Mesodermal cell (in vitro differentiated cells): ENCODE data around the gene CDRT15.
"Not testable (repeated sequence)": the region's sequence is repeated elsewhere in the genome, so short reads cannot be mapped to it uniquely, and the experiment has no call there.

Source experiments
- H3K27ac ChIP-seq: 2 replicates; pipeline ENCODE4 v1.7.0; 2013; ENCODE audit warnings: mild to moderate bottlenecking, low read depth, low read length, moderate library complexity; ENCODE audit not compliant: severe bottlenecking
- H3K36me3 ChIP-seq: 2 replicates; pipeline ENCODE4 v1.7.1; 2013; ENCODE audit warnings: mild to moderate bottlenecking, low read length, moderate library complexity; ENCODE audit not compliant: control insufficient read depth, insufficient read depth
- H3K4me1 ChIP-seq: one replicate; pipeline ENCODE4 v1.7.1; 2013; ENCODE audit warnings: mild to moderate bottlenecking, low read length; ENCODE audit not compliant: insufficient read depth, control insufficient read depth, poor library complexity, severe bottlenecking
- H3K4me3 ChIP-seq: 2 replicates; pipeline ENCODE4 v1.7.0; 2013; ENCODE audit warnings: low read length, control low read depth, mild to moderate bottlenecking; ENCODE audit not compliant: insufficient read depth, poor library complexity, severe bottlenecking; ENCODE audit errors: extremely low read depth
- H3K9me3 ChIP-seq: 2 replicates; pipeline ENCODE4 v1.7.1; 2013; ENCODE audit warnings: mild to moderate bottlenecking, low read length, moderate library complexity; ENCODE audit not compliant: control insufficient read depth
- whole genome bisulfite sequencing, 2 experiments: methylation state at CpG; one replicate each; pipeline ENCODE4 v1.1.5; 2013; ENCODE audit warnings: missing lambda C conversion rate in 2 of 2; ENCODE audit not compliant: insufficient coverage in 2 of 2; 5-methylcytosine and 5-hydroxymethylcytosine counted together

The CDRT15 gene

GRCh38 chr17:14201021-14201987 is 35.4 kb downstream of the CDRT15 start:
- Histone ChIP-seq H3K36me3 (peaks cover 3% of the 10 kb centered on the region), H3K27ac (peak overlapping the region; percentile 41), H3K9me3 (no peaks in the 10 kb centered on the region), H3K4me3 (no peak overlapping the region), H3K4me1 (peaks cover 14% of the 10 kb centered on the region)
- WGBS, 2 experiments, result 88 to 98% methylated on average over 7 of the region's 10 CpGs

DNA sequence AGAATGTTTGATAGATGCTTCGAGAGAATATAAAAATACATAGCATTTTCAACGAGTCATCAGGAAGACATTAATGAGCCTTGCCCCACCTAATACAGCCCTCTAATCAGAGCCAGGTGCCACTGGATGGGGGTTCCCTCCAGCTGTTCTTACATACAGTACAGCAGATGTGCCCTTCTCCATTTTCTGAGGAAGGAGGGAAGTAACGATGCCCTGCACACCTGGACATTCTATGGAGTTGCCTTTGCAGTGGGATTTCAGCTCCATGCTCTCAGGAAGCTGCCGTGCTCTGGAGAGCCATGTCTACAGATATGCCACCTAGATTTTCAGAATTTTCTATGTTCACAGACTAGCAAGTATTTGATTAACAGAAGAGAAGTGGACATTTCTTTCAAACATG is 36.3 kb downstream of the CDRT15 start:
- no peak overlapping the region for H3K4me3 ChIP-seq
- 80 to 100% methylated on average over 1 to 2 of the region's 4 CpGs for WGBS, 2 experiments
- H3K9me3 ChIP-seq, result no peaks in the 10 kb centered on the region
- peaks cover 3% of the 10 kb centered on the region for H3K36me3 ChIP-seq
- no peak overlapping the region for H3K27ac ChIP-seq
- peaks cover 14% of the 10 kb centered on the region for H3K4me1 ChIP-seq

- Histone ChIP-seq H3K9me3 (no peaks in the 10 kb centered on the region), H3K4me3 (no peak overlapping the region)
- WGBS, 2 experiments, result 97 to 100% methylated on average over 1 to 5 of the region's 5 CpGs
These were observed 37.1 kb downstream of the CDRT15 start for GRCh38 chr17:14199601-14200000.

DNA sequence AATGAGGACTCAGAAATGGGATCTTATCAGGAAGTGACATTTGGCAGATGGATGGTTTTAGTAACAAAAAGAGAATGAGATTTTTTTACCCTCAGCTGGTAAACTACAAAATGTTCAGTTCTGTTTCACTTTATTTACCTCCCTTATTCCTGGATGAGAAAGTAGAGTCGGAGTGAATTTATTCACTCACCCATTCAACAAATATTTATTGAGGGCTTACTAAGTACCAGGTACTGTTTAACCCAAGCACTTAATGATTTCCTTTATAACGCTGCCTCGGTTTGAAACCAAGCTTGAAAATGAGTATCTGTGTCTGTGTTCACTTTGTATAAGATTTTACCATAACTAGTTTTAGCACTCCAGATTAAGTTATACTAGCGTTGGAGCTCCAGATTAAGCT is 38.1 kb downstream of the CDRT15 start:
- H3K27ac ChIP-seq, result peak overlapping the region; percentile 13
- peaks cover 3% of the 10 kb centered on the region for H3K36me3 ChIP-seq
- H3K4me1 ChIP-seq, result peaks cover 14% of the 10 kb centered on the region
- WGBS, 2 experiments, result 100% methylated on average over 1 of the region's 4 CpGs; no CpG with 5 or more reads in 1 of the 2 experiments
- H3K4me3 ChIP-seq, result no peak overlapping the region
- no peaks in the 10 kb centered on the region for H3K9me3 ChIP-seq

More at GRCh38 chr17:14199601-14200000, 37.1 kb downstream of the CDRT15 start:
- H3K27ac ChIP-seq, result no peak overlapping the region
- peaks cover 3% of the 10 kb centered on the region for H3K36me3 ChIP-seq
- H3K4me1 ChIP-seq, result peaks cover 14% of the 10 kb centered on the region

DNA sequence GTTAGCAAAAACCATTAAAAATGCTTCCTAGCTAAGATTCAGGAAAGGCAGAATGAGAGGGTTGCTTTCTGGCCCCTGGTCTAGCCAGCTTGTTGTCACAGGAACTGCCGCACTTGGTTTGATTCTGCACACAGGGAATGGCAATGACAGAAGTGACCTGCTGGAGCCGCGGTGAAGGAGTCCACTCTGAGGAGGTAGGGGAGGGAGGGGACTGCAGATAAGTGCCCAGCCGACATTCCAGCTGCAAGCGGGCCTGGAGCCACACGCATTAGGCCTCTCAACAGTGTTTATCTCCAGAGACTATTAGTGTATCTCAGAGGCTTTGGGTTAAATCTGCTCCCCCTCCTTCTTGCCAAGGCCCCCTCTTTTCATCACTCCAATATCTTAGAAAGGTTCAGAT is 38.6 kb downstream of the CDRT15 start:
- H3K36me3 ChIP-seq, result peaks cover 3% of the 10 kb centered on the region
- peaks cover 14% of the 10 kb centered on the region for H3K4me1 ChIP-seq
- H3K9me3 ChIP-seq, result no peaks in the 10 kb centered on the region
- H3K27ac ChIP-seq, result peak overlapping the region; percentile 13
- no peak overlapping the region for H3K4me3 ChIP-seq
- WGBS, 2 experiments, result 37 to 89% methylated on average over 3 of the region's 6 CpGs

GRCh38 chr17:14197586-14197985 is 39.1 kb downstream of the CDRT15 start:
- Histone ChIP-seq H3K9me3 (no peaks in the 10 kb centered on the region), H3K4me1 (peaks cover 14% of the 10 kb centered on the region), H3K36me3 (peaks cover 3% of the 10 kb centered on the region), H3K4me3 (no peak overlapping the region), H3K27ac (no peak overlapping the region)
- WGBS, 2 experiments, result no CpG with 5 or more reads among the region's 4 CpGs

DNA sequence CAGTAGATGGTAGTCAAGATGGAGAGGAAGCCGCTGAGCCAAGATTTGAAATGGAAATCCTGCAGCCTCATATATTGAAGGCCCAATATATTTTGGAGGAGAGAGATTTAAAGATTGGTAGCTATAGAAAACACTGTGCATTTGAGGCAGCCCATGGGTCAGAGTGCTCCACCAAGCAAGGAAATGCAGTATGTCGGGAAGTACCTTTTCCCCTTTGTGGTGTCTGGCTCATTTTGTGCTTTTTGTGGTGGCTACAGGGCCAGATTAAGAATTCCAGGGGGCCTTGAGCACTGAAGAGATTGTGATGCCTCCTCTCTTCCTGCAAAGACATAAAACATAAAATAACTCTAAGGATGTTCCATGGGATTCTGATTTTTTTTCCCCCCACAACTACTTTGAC is 39.6 kb downstream of the CDRT15 start:
- no peaks in the 10 kb centered on the region for H3K9me3 ChIP-seq
- WGBS, 2 experiments, result 80 to 100% methylated on average over 1 to 2 of the region's 2 CpGs
- H3K27ac ChIP-seq, result no peak overlapping the region
- peaks cover 3% of the 10 kb centered on the region for H3K36me3 ChIP-seq
- H3K4me1 ChIP-seq, result peaks cover 14% of the 10 kb centered on the region
- H3K4me3 ChIP-seq, result no peak overlapping the region

- Histone ChIP-seq H3K27ac (no peak overlapping the region), H3K36me3 (peaks cover 3% of the 10 kb centered on the region), H3K4me1 (peaks cover 14% of the 10 kb centered on the region), H3K4me3 (no peak overlapping the region), H3K9me3 (no peaks in the 10 kb centered on the region)
- WGBS, 2 experiments, result 94 to 100% methylated on average over 1 to 2 of the region's 4 CpGs
These were observed 40.2 kb downstream of the CDRT15 start for GRCh38 chr17:14196377-14196997.

DNA sequence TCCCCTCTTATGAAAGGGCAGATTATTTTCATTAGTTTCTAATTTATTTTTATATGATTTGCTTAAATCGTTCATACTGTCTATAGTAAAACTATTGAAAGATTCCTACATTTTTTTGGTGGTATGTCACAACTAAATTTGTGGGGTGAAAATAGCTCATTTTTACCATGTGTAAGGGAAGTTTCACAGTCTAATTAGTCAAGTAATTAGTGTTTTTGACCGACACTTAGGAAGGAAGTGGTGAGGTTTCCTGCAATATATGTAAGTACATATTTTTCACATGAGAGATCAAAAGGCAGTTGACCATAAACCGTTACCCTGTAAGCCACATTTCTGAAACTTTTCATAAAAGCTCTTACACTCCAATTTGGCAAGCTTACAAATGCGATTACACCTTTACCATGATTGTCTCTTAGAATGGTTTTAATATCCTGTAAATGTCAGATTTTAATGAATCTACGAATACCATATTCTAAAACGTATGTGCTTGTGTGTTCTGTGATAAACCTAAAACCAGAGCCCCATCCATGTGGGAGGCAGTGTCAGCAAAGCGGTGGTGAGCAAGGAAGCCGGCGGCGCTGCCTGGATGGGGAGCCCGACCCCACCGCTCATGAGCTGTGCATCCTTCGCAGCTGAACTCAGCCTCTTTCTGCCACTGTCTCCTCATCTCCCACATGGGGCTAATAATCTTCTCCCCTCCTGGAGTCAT is 43.9 kb downstream of the CDRT15 start:
- not testable (repeated sequence) for H3K4me1 ChIP-seq, H3K4me3 ChIP-seq, H3K9me3 ChIP-seq, H3K36me3 ChIP-seq, H3K27ac ChIP-seq
- no CpG with 5 or more reads among the region's 13 CpGs for WGBS, 2 experiments

GRCh38 chr17:14192039-14192438 is 44.6 kb downstream of the CDRT15 start:
- H3K4me3 ChIP-seq, H3K4me1 ChIP-seq, H3K27ac ChIP-seq, H3K36me3 ChIP-seq, H3K9me3 ChIP-seq: not testable (repeated sequence)
- WGBS, 2 experiments, result 73% methylated on average over 3 of the region's 11 CpGs; no CpG with 5 or more reads in 1 of the 2 experiments
